ENCODE measurements around the gene MYZAP. TPM values are rescaled to one million over a fixed set of nuclear protein-coding genes. Genes with fewer than 3 reads are reported as not detected.

The MYZAP gene
- total and polyA plus RNA-seq, 7 donors = 7.2 to 55.6 (median 39.1) TPM

GRCh38 chr15:57578288-57578900 is 13.3 kb upstream of the MYZAP start:
- H3K36me3 ChIP-seq = no peaks in the 10 kb centered on the region
- H3K9me3 ChIP-seq = peaks cover 0 to 5% (median 2%) of the 10 kb centered on the region in 4 donors
- WGBS, 2 donors = 7 to 26% methylated on average over 6 of the region's 6 CpGs
- intact Hi-C loops (cut with DNase I) = no loop called here
- H3K4me3 ChIP-seq = no peak overlapping the region
- peaks cover 0 to 7% (median 3%) of the 10 kb centered on the region in 4 donors for H3K4me1 ChIP-seq
- TF ChIP-seq POLR2AphosphoS5 (IDR thresholded peaks at IDR 0.05) = no peak
- TF ChIP-seq CTCF (IDR thresholded peaks at IDR 0.05) = no peak
- no peak for TF ChIP-seq EP300 (IDR thresholded peaks at IDR 0.05)
- no peak for TF ChIP-seq POLR2A (IDR thresholded peaks at IDR 0.05)
- H3K27me3 ChIP-seq = no peaks in the 10 kb centered on the region
- DNase-seq = no peak
- no peak overlapping the region for H3K27ac ChIP-seq

- TF ChIP-seq POLR2AphosphoS5 (IDR thresholded peaks at IDR 0.05) (no peak), POLR2A (IDR thresholded peaks at IDR 0.05) (no peak), CTCF (IDR thresholded peaks at IDR 0.05) (no peak), EP300 (IDR thresholded peaks at IDR 0.05) (no peak)
- intact Hi-C loops (cut with DNase I) = no loop called here
- DNase-seq = no peak
Measured at GRCh38 chr15:57580428-57580827, 11.3 kb upstream of the MYZAP start.

DNA sequence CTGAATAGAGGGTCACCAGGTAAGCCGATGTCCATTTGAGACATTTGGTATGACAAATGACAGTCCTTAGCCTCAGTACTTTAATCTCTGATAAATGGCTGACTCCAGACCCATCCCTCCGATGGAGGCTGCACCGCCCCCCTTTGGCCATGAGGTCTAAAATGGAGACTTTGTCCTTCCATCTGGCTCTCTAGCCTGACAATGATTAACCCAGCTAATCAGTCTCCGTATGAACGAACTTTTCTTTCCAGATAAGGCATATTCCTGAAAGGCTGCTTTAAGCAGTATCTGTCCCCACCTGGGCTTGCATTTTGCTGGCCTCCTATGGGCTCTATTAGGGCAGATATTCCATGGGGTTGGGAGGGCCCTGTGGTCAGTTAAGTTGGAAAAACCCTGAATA is 10.8 kb upstream of the MYZAP start:
- TF ChIP-seq CTCF (IDR thresholded peaks at IDR 0.05) = no peak
- TF ChIP-seq EP300 (IDR thresholded peaks at IDR 0.05) = no peak
- Histone ChIP-seq H3K36me3 (no peaks in the 10 kb centered on the region), H3K4me1 (peaks cover 0 to 7% (median 3%) of the 10 kb centered on the region in 4 donors), H3K27ac (no peak overlapping the region), H3K9me3 (peaks cover 0 to 6% (median 4%) of the 10 kb centered on the region in 4 donors), H3K27me3 (no peaks in the 10 kb centered on the region), H3K4me3 (no peak overlapping the region)
- intact Hi-C loops (cut with DNase I) = no loop called here
- DNase-seq = no peak
- 32 to 70% methylated on average over 5 of the region's 5 CpGs for WGBS, 2 donors

More at GRCh38 chr15:57580428-57580827, 11.3 kb upstream of the MYZAP start:
- Histone ChIP-seq H3K9me3 (peaks cover 0 to 6% (median 4%) of the 10 kb centered on the region in 4 donors), H3K4me1 (peaks cover 0 to 7% (median 3%) of the 10 kb centered on the region in 4 donors), H3K36me3 (no peaks in the 10 kb centered on the region), H3K4me3 (no peak overlapping the region), H3K27ac (no peak overlapping the region), H3K27me3 (no peaks in the 10 kb centered on the region)
- 92 to 94% methylated on average over 8 of the region's 8 CpGs for WGBS, 2 donors

DNA sequence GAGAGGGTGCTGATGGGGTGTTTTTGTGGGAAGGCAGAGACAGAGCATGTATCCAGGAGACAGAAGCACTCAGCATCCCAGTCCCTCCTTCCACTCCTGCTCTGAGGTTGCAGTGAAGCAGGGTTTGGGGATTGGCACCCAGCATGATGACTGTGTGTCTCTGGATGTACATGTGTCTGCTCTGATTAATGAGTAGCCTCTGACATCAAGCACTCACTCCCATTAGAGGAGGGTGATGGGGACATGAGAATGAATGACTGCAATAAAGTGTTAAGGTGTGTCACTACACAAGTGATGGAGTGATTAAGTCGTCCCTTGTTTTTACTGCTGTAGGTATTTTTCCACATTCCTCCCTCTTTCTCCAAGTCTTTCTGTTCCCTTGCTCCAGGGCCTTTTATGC is 9.6 kb upstream of the MYZAP start:
- peaks cover 0 to 6% (median 4%) of the 10 kb centered on the region in 4 donors for H3K9me3 ChIP-seq
- WGBS, 2 donors = 13 to 66% methylated on average over 1 of the region's 1 CpG
- TF ChIP-seq EP300 (IDR thresholded peaks at IDR 0.05) (no peak), POLR2AphosphoS5 (IDR thresholded peaks at IDR 0.05) (no peak), POLR2A (IDR thresholded peaks at IDR 0.05) (no peak), CTCF (IDR thresholded peaks at IDR 0.05) (no peak)
- no peaks in the 10 kb centered on the region for H3K27me3 ChIP-seq
- no peak overlapping the region for H3K4me3 ChIP-seq
- no peaks in the 10 kb centered on the region for H3K36me3 ChIP-seq
- intact Hi-C loops (cut with DNase I) = no loop called here
- no peak overlapping the region for H3K27ac ChIP-seq
- peaks cover 0 to 7% (median 3%) of the 10 kb centered on the region in 4 donors for H3K4me1 ChIP-seq
- no peak for DNase-seq

DNA sequence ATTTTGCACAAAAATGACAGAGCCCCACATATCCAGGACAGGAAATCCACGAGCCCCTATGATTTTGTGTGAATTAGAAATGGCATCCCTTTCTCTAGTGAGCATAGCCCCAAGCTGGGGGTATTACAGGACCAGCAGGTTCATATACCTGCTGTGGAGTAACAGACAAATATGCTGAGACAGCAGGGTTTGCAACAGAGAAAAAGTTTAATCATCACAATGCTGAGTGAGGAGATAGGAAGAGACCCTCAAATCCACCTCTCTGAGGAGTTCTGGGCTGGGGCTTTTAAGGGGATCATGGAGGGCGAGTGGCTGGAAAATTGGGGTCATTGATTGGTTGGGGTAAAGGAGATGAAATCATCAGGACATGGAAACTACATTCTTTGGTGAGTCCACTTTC is 8.4 kb upstream of the MYZAP start:
- Histone ChIP-seq H3K36me3 (no peaks in the 10 kb centered on the region), H3K9me3 (peaks cover 0 to 6% (median 4%) of the 10 kb centered on the region in 4 donors), H3K4me1 (peaks cover 0 to 7% (median 3%) of the 10 kb centered on the region in 4 donors), H3K27me3 (no peaks in the 10 kb centered on the region), H3K4me3 (no peak overlapping the region), H3K27ac (no peak overlapping the region)
- intact Hi-C loops (cut with DNase I) = no loop called here
- DNase-seq = no peak
- no peak for TF ChIP-seq EP300 (IDR thresholded peaks at IDR 0.05)
- no peak for TF ChIP-seq POLR2AphosphoS5 (IDR thresholded peaks at IDR 0.05)
- TF ChIP-seq POLR2A (IDR thresholded peaks at IDR 0.05) = no peak
- TF ChIP-seq CTCF (IDR thresholded peaks at IDR 0.05) = no peak
- 86 to 91% methylated on average over 2 of the region's 2 CpGs for WGBS, 2 donors

Data from sigmoid colon (tissue), 7 donors.